ENCODE results near the gene TCF4. TPM values are rescaled to one million over a fixed set of nuclear protein-coding genes. Genes with fewer than 3 reads are reported as not detected.

Gene TCF4
- total and polyA plus RNA-seq, 2 donors (not counting 3 experiments of a cell fraction or from before 2014, with no cell fraction given) = 183 to 390 TPM

GRCh38 chr18:55497825-55498403 lies 90.1 kb downstream of the TCF4 start:
- FAIRE-seq (no peak), DNase-seq (ENCODE audit: low read depth, low spot score) (no peak)
- no peak overlapping the region for H3K27ac ChIP-seq (ENCODE audit: insufficient read depth, low read depth, low read length)
- intact Hi-C loops (cut with micrococcal nuclease) = no loop called here
- TF ChIP-seq MYC (IDR thresholded peaks at IDR 0.05; ENCODE audit: low read depth, low read length) (no peak), POLR2AphosphoS5 (IDR thresholded peaks at IDR 0.05; ENCODE audit: insufficient read depth, low read depth, low read length) (no peak), CTCF (IDR thresholded peaks at IDR 0.05; ENCODE audit: extremely low read depth in 1 of 2, insufficient read depth in 1 of 2, low read depth in 1 of 2, low read length in 2 of 2) (no peak), GATA2 (IDR thresholded peaks at IDR 0.05; ENCODE audit: insufficient read depth, insufficient read length, low read depth, low read length) (no peak), JUN (IDR thresholded peaks at IDR 0.05; ENCODE audit: borderline replicate concordance, insufficient read depth, insufficient read length, low read depth) (no peak), MAX (IDR thresholded peaks at IDR 0.05; ENCODE audit: insufficient read depth, insufficient read length) (no peak), EZH2 (IDR thresholded peaks at IDR 0.05; ENCODE audit: borderline replicate concordance, low read depth, low read length, severe bottlenecking) (no peak)
- no peak overlapping the region for H3K9ac ChIP-seq (replicated peaks; ENCODE audit: extremely low read depth, insufficient read depth, low read length)
- no peaks in the 10 kb centered on the region for H4K20me1 ChIP-seq (replicated peaks; ENCODE audit: control insufficient read depth, extremely low read depth, insufficient read depth, low read length)
- H3K27me3 ChIP-seq (ENCODE audit: control insufficient read depth in 2 of 2, insufficient read depth in 2 of 2, low read length in 2 of 2) = no peaks in the 10 kb centered on the region
- H3K9me3 ChIP-seq (replicated peaks; ENCODE audit: control insufficient read depth, insufficient read depth, low read length) = no peaks in the 10 kb centered on the region
- H3K9me1 ChIP-seq (replicated peaks; ENCODE audit: control insufficient read depth, extremely low read depth, insufficient read depth, low read length) = no peaks in the 10 kb centered on the region
- no peak overlapping the region for H3K4me3 ChIP-seq (replicated peaks in 1 of 3; ENCODE audit: insufficient read depth in 1 of 3, low read depth in 1 of 3, low read length in 3 of 3)
- dilution Hi-C loops (cut with MboI; ENCODE audit: extremely low pct_ligation_motif_present, low sequenced_read_pairs) = no loop called here
- BruUV-seq (replicated peaks) = no TSS peak
- H3K36me3 ChIP-seq (ENCODE audit: control insufficient read depth in 2 of 2, extremely low read depth in 1 of 2, insufficient read depth in 2 of 2, low read length in 2 of 2) = no peaks in the 10 kb centered on the region
- no peak overlapping the region for H2AFZ ChIP-seq (ENCODE audit: low read depth, low read length)
- H3K79me2 ChIP-seq (ENCODE audit: control insufficient read depth, insufficient read depth, low read length) = peaks cover 53% of the 10 kb centered on the region
- ChIA-PET CTCF (no interaction called here), POLR2A (no interaction called here)
- no peak overlapping the region for H3K4me2 ChIP-seq (ENCODE audit: insufficient read depth, low read length)
- H3K4me1 ChIP-seq (ENCODE audit: control insufficient read depth, extremely low read depth, insufficient read depth, low read length) = peaks cover 56% of the 10 kb centered on the region
